IPS DF 19.7 (cell line): ENCODE measurements around the gene SCPEP1.

Experiments used
- DNase-seq: peaks from one replicate; pipeline ENCODE4 v3.0.0-alpha.2; 2013; ENCODE audit warnings: low read depth, low spot score

Gene SCPEP1

GRCh38 chr17:57001541-57001940 is 23.6 kb downstream of the SCPEP1 start:
- DNase-seq, result no peak

- no peak for DNase-seq
Measured at GRCh38 chr17:57002904-57003303, 25.0 kb downstream of the SCPEP1 start.

GRCh38 chr17:57004944-57005579 is 27.1 kb downstream of the SCPEP1 start:
- no peak for DNase-seq

GRCh38 chr17:57006040-57006439 is 28.1 kb downstream of the SCPEP1 start:
- no peak for DNase-seq

- DNase-seq, result no peak
Measured at GRCh38 chr17:57008958-57009357, 31.0 kb downstream of the SCPEP1 start.

GRCh38 chr17:57009737-57010445 is 32.0 kb downstream of the SCPEP1 start:
- peak; percentile 73 for DNase-seq

- DNase-seq, result no peak
Measured at GRCh38 chr17:57010487-57010886, 32.6 kb downstream of the SCPEP1 start.

GRCh38 chr17:57011491-57012015 is 33.6 kb downstream of the SCPEP1 start:
- DNase-seq, result no peak

- DNase-seq, result no peak
Measured at GRCh38 chr17:57016071-57016763, 38.3 kb downstream of the SCPEP1 start.

- DNase-seq, result no peak
Measured at GRCh38 chr17:57016764-57017116, 38.8 kb downstream of the SCPEP1 start.

GRCh38 chr17:57017625-57018024 is 39.7 kb downstream of the SCPEP1 start:
- DNase-seq, result no peak

GRCh38 chr17:57020208-57020607 is 42.3 kb downstream of the SCPEP1 start:
- DNase-seq, result no peak

GRCh38 chr17:57021226-57021940 is 43.5 kb downstream of the SCPEP1 start:
- no peak for DNase-seq

- DNase-seq, result no peak
Measured at GRCh38 chr17:57025876-57026275, 47.9 kb downstream of the SCPEP1 start.

- DNase-seq, result no peak
Measured at GRCh38 chr17:57027852-57028251, 49.9 kb downstream of the SCPEP1 start.

GRCh38 chr17:57032343-57032742 is 54.4 kb downstream of the SCPEP1 start:
- no peak for DNase-seq

GRCh38 chr17:57033296-57033695 is 55.4 kb downstream of the SCPEP1 start:
- DNase-seq, result no peak

GRCh38 chr17:57034807-57035754 is 57.1 kb downstream of the SCPEP1 start:
- DNase-seq, result no peak

- no peak for DNase-seq
Measured at GRCh38 chr17:57035971-57036481, 58.1 kb downstream of the SCPEP1 start.

- no peak for DNase-seq
Measured at GRCh38 chr17:57037411-57037810, 59.5 kb downstream of the SCPEP1 start.

GRCh38 chr17:57038486-57038885 is 60.6 kb downstream of the SCPEP1 start:
- DNase-seq, result no peak
